KMS-11 (cell line): Measurements from ENCODE around the gene DDAH2.

Source experiments
- H2AFZ ChIP-seq: fragments of 200-600 bp; sonication (generic); 2 replicates; pipeline ENCODE4 v1.6.1; 2016; ENCODE audit warnings: antibody characterized with exemption, mixed run types, low read depth
- H3K27ac ChIP-seq: fragments of 200-600 bp; sonication (generic); 2 replicates; pipeline ENCODE4 v1.6.1; 2016; ENCODE audit warnings: mild to moderate bottlenecking, mixed run types
- H3K27me3 ChIP-seq: fragments of 200-600 bp; sonication (generic); 2 replicates; pipeline ENCODE4 v1.6.1; 2017; ENCODE audit warnings: mild to moderate bottlenecking, low read depth, mixed run types, moderate library complexity; ENCODE audit not compliant: insufficient read depth
- H3K36me3 ChIP-seq: fragments of 200-600 bp; sonication (generic); 2 replicates; pipeline ENCODE4 v1.6.1; 2017; ENCODE audit warnings: mild to moderate bottlenecking, mixed run types; ENCODE audit not compliant: insufficient read depth
- H3K4me1 ChIP-seq: fragments of 200-600 bp; sonication (generic); 2 replicates; pipeline ENCODE4 v1.6.1; 2016; ENCODE audit warnings: mild to moderate bottlenecking, low read depth, mixed run types; ENCODE audit not compliant: poor library complexity, severe bottlenecking
- H3K4me2 ChIP-seq: fragments of 200-600 bp; sonication (generic); 2 replicates; pipeline ENCODE4 v1.7.0; 2016; ENCODE audit warnings: mild to moderate bottlenecking, mixed run types
- H3K4me3 ChIP-seq: fragments of 200-600 bp; sonication (generic); IDR thresholded peaks from 2 replicates; pipeline ENCODE4 v1.6.1; 2017; ENCODE audit warnings: low read depth, low read length, mixed read lengths; ENCODE audit not compliant: insufficient read depth
- H3K79me2 ChIP-seq: fragments of 200-600 bp; sonication (generic); 2 replicates; pipeline ENCODE4 v1.6.1; 2016; ENCODE audit warnings: low read depth, mixed run types; ENCODE audit not compliant: insufficient read depth
- H3K9ac ChIP-seq: fragments of 200-600 bp; sonication (generic); 2 replicates; pipeline ENCODE4 v1.6.1; 2016; ENCODE audit warnings: mild to moderate bottlenecking, mixed run types
- H4K20me1 ChIP-seq: fragments of 200-600 bp; sonication (generic); 2 replicates; pipeline ENCODE4 v1.6.1; 2016; ENCODE audit warnings: mild to moderate bottlenecking, mixed run types; ENCODE audit not compliant: insufficient read depth
- CTCF ChIP-seq: fragments of 200-600 bp; sonication (generic); conservative IDR thresholded peaks from 2 replicates; pipeline ENCODE4 v1.6.1; 2017; ENCODE audit warnings: low read depth, mild to moderate bottlenecking, antibody characterized with exemption, low read length, moderate library complexity, mixed read lengths

The DDAH2 gene

GRCh38 chr6:31733734-31734133, 4.6 kb upstream of the DDAH2 start:
- H3K27me3 ChIP-seq = no peaks in the 10 kb centered on the region
- H3K4me2 ChIP-seq = peak overlapping the region; percentile 100
- H3K9ac ChIP-seq = no peak overlapping the region; the same call in 1 of the 2 replicates

GRCh38 chr6:31732029-31732428, 2.9 kb upstream of the DDAH2 start:
- H3K27me3 ChIP-seq = no peaks in the 10 kb centered on the region
- H4K20me1 ChIP-seq = no peaks in the 10 kb centered on the region
- H3K27ac ChIP-seq = no peak overlapping the region
- H3K4me1 ChIP-seq = peaks cover 33% of the 10 kb centered on the region
- no peak overlapping the region for H3K4me3 ChIP-seq
- H2AFZ ChIP-seq = no peak overlapping the region
- no peak overlapping the region for H3K4me2 ChIP-seq
- H3K79me2 ChIP-seq = peaks cover 39% of the 10 kb centered on the region
- peaks cover 7% of the 10 kb centered on the region; the same call in 1 of the 2 replicates for H3K36me3 ChIP-seq
- no peak for TF ChIP-seq CTCF
- no peak overlapping the region for H3K9ac ChIP-seq

More at GRCh38 chr6:31733734-31734133, 4.6 kb upstream of the DDAH2 start:
- TF ChIP-seq CTCF = no peak
- Histone ChIP-seq H4K20me1 (no peaks in the 10 kb centered on the region), H3K4me1 (peaks cover 39% of the 10 kb centered on the region), H3K4me3 (no peak overlapping the region), H3K79me2 (peaks cover 39% of the 10 kb centered on the region), H3K27ac (peak overlapping the region; percentile 100; the same call in 1 of the 2 replicates), H2AFZ (no peak overlapping the region), H3K36me3 (peaks cover 7% of the 10 kb centered on the region; the same call in 1 of the 2 replicates)

- Histone ChIP-seq H2AFZ (no peak overlapping the region), H3K4me3 (no peak overlapping the region), H3K4me1 (peaks cover 27% of the 10 kb centered on the region), H4K20me1 (no peaks in the 10 kb centered on the region), H3K4me2 (peak overlapping the region; percentile 52; the same call in 1 of the 2 replicates), H3K36me3 (peaks cover 7% of the 10 kb centered on the region; the same call in 1 of the 2 replicates), H3K9ac (no peak overlapping the region), H3K27ac (no peak overlapping the region), H3K27me3 (no peaks in the 10 kb centered on the region), H3K79me2 (peaks cover 25% of the 10 kb centered on the region)
- no peak for TF ChIP-seq CTCF
Measured at GRCh38 chr6:31730631-31731086, 1.6 kb upstream of the DDAH2 start.

- no peaks in the 10 kb centered on the region for H3K27me3 ChIP-seq
- H4K20me1 ChIP-seq = no peaks in the 10 kb centered on the region
- peaks cover 27% of the 10 kb centered on the region for H3K4me1 ChIP-seq
- peak overlapping the region; percentile 52 for H3K4me2 ChIP-seq
- no peak for TF ChIP-seq CTCF
- H3K27ac ChIP-seq = no peak overlapping the region
- H3K4me3 ChIP-seq = peak overlapping the region; percentile 35
- peak overlapping the region; percentile 65 for H2AFZ ChIP-seq
- H3K79me2 ChIP-seq = peaks cover 20% of the 10 kb centered on the region; the same call in 1 of the 2 replicates
- H3K9ac ChIP-seq = no peak overlapping the region; the same call in 1 of the 2 replicates
- peaks cover 7% of the 10 kb centered on the region; the same call in 1 of the 2 replicates for H3K36me3 ChIP-seq
Measured at GRCh38 chr6:31729979-31730630, 1.0 kb upstream of the DDAH2 start.
